Measurements from ENCODE around the gene AMER2. TPM values are rescaled to one million over a fixed set of nuclear protein-coding genes. Genes with fewer than 3 reads are reported as not detected.

AMER2 gene
- polyA plus RNA-seq, 1 donor (not counting 4 experiments of a cell fraction or from before 2014, with no cell fraction given): not detected

GRCh38 chr13:25178070-25178469, 6.0 kb upstream of the AMER2 start:
- Histone ChIP-seq H3K4me3 (ENCODE audit: control insufficient read depth in 2 of 3, extremely low read depth in 1 of 3, insufficient read depth in 2 of 3, low read depth in 1 of 3, low read length in 3 of 3) (no peak overlapping the region), H3K27me3 (ENCODE audit: control insufficient read depth, extremely low read depth, insufficient read depth, low read length) (peaks cover 18% of the 10 kb centered on the region), H3K4me1 (ENCODE audit: control insufficient read depth, extremely low read depth, insufficient read depth, low read length) (no peaks in the 10 kb centered on the region), H4K20me1 (ENCODE audit: control insufficient read depth, extremely low read depth, insufficient read depth, low read length) (no peaks in the 10 kb centered on the region), H3K9me1 (ENCODE audit: control insufficient read depth, extremely low read depth, insufficient read depth, low read length) (no peaks in the 10 kb centered on the region), H3K27ac (ENCODE audit: control insufficient read depth, insufficient read depth, low read length) (no peak overlapping the region), H3K36me3 (ENCODE audit: control insufficient read depth in 2 of 2, extremely low read depth in 1 of 2, insufficient read depth in 2 of 2, low read length in 2 of 2) (no peaks in the 10 kb centered on the region), H3K9ac (ENCODE audit: control insufficient read depth, extremely low read depth, insufficient read depth, low read length) (no peak overlapping the region), H2AFZ (ENCODE audit: control insufficient read depth, low read length) (no peak overlapping the region), H3K79me2 (ENCODE audit: control insufficient read depth, insufficient read depth, low read length) (no peaks in the 10 kb centered on the region), H3K9me3 (ENCODE audit: control insufficient read depth, low read depth, low read length) (no peaks in the 10 kb centered on the region), H3K4me2 (ENCODE audit: control insufficient read depth, extremely low read depth, insufficient read depth, low read depth, low read length) (no peak overlapping the region)
- DNase-seq (ENCODE audit: low read depth, low spot score): no peak
- no peak for FAIRE-seq
- dilution Hi-C loops (cut with MboI; ENCODE audit: extremely low pct_ligation_motif_present, low sequenced_read_pairs): no loop called here
- TF ChIP-seq CTCF (optimal IDR thresholded peaks at IDR 0.05 in 1 of 3, IDR thresholded peaks at IDR 0.05 in 1 of 3, conservative IDR thresholded peaks at IDR 0.05 in 1 of 3; ENCODE audit: extremely low read depth in 1 of 3, insufficient read depth in 2 of 3, low read length in 3 of 3) (no peak), EZH2 (IDR thresholded peaks at IDR 0.05; ENCODE audit: low read length) (no peak)

GRCh38 chr13:25177636-25178035, 5.5 kb upstream of the AMER2 start:
- Histone ChIP-seq H3K4me1 (ENCODE audit: control insufficient read depth, extremely low read depth, insufficient read depth, low read length) (no peaks in the 10 kb centered on the region), H3K4me2 (ENCODE audit: control insufficient read depth, extremely low read depth, insufficient read depth, low read depth, low read length) (no peak overlapping the region), H3K4me3 (ENCODE audit: control insufficient read depth in 2 of 3, extremely low read depth in 1 of 3, insufficient read depth in 2 of 3, low read depth in 1 of 3, low read length in 3 of 3) (no peak overlapping the region), H4K20me1 (ENCODE audit: control insufficient read depth, extremely low read depth, insufficient read depth, low read length) (no peaks in the 10 kb centered on the region), H3K36me3 (ENCODE audit: control insufficient read depth in 2 of 2, extremely low read depth in 1 of 2, insufficient read depth in 2 of 2, low read length in 2 of 2) (no peaks in the 10 kb centered on the region), H3K79me2 (ENCODE audit: control insufficient read depth, insufficient read depth, low read length) (no peaks in the 10 kb centered on the region), H3K27me3 (ENCODE audit: control insufficient read depth, extremely low read depth, insufficient read depth, low read length) (peaks cover 20% of the 10 kb centered on the region), H2AFZ (ENCODE audit: control insufficient read depth, low read length) (no peak overlapping the region), H3K27ac (ENCODE audit: control insufficient read depth, insufficient read depth, low read length) (no peak overlapping the region), H3K9ac (ENCODE audit: control insufficient read depth, extremely low read depth, insufficient read depth, low read length) (no peak overlapping the region), H3K9me1 (ENCODE audit: control insufficient read depth, extremely low read depth, insufficient read depth, low read length) (no peaks in the 10 kb centered on the region), H3K9me3 (ENCODE audit: control insufficient read depth, low read depth, low read length) (no peaks in the 10 kb centered on the region)
- DNase-seq (ENCODE audit: low read depth, low spot score): no peak
- TF ChIP-seq CTCF (optimal IDR thresholded peaks at IDR 0.05 in 1 of 3, IDR thresholded peaks at IDR 0.05 in 1 of 3, conservative IDR thresholded peaks at IDR 0.05 in 1 of 3; ENCODE audit: extremely low read depth in 1 of 3, insufficient read depth in 2 of 3, low read length in 3 of 3) (no peak), EZH2 (IDR thresholded peaks at IDR 0.05; ENCODE audit: low read length) (no peak)
- no peak for FAIRE-seq
- dilution Hi-C loops (cut with MboI; ENCODE audit: extremely low pct_ligation_motif_present, low sequenced_read_pairs): no loop called here

Data from keratinocyte (primary cell).